Skeletal muscle tissue (tissue), 5 donors: Measurements from ENCODE around the gene MSRB2. TPM values are rescaled to one million over a fixed set of nuclear protein-coding genes. Genes with fewer than 3 reads are reported as not detected.
A peak's percentile ranks its signal among the peaks of the same experiment; 100 is the strongest.

Experiments
- H3K27ac ChIP-seq: one replicate; pipeline ENCODE4 v1.7.0; 2013; ENCODE audit warnings: mild to moderate bottlenecking, low read depth, low read length, inconsistent platforms
- H3K27me3 ChIP-seq, 3 donors: one replicate each; pipeline ENCODE4 v1.7.0; 2013; ENCODE audit warnings: low read length in 3 of 3; ENCODE audit not compliant: control insufficient read depth in 3 of 3, insufficient read depth in 3 of 3
- H3K36me3 ChIP-seq, 3 donors: one replicate each; pipeline ENCODE4 v1.7.0; 2013; ENCODE audit warnings: low read length in 3 of 3; ENCODE audit not compliant: control insufficient read depth in 3 of 3, insufficient read depth in 3 of 3
- H3K4me1 ChIP-seq, 3 donors: one replicate each; pipeline ENCODE4 v1.7.0; 2013; ENCODE audit warnings: low read length in 3 of 3, mild to moderate bottlenecking in 3 of 3; ENCODE audit not compliant: control insufficient read depth in 3 of 3, insufficient read depth in 3 of 3
- H3K4me3 ChIP-seq, 3 donors: one replicate each; pipeline ENCODE4 v1.7.0; 2013; ENCODE audit warnings: low read length in 3 of 3
- H3K9ac ChIP-seq, 3 donors: one replicate each; pipeline ENCODE4 v1.7.0; 2013; ENCODE audit warnings: low read length in 3 of 3, mild to moderate bottlenecking in 3 of 3, moderate library complexity in 2 of 3, low read depth in 1 of 3
- H3K9me3 ChIP-seq, 3 donors: one replicate each; pipeline ENCODE4 v1.7.0; 2013; ENCODE audit warnings: low read length in 3 of 3; ENCODE audit not compliant: control insufficient read depth in 3 of 3
- small RNA-seq: library from RNA; depleted of rRNA; stranded (forward); fragments of <200 nt; gene quantifications from one replicate; pipeline ENCODE3, GENCODE V24; 2014
- total RNA-seq: library from RNA; depleted of rRNA; stranded (reverse); fragments of >200 nt; gene quantifications from one replicate; pipeline ENCODE4 v1.2.3, GENCODE V29; 2014
- donor health status: Osteomylitis.

The MSRB2 gene
- total RNA-seq, 1 donor from 2014 or later: 15.7 TPM

DNA sequence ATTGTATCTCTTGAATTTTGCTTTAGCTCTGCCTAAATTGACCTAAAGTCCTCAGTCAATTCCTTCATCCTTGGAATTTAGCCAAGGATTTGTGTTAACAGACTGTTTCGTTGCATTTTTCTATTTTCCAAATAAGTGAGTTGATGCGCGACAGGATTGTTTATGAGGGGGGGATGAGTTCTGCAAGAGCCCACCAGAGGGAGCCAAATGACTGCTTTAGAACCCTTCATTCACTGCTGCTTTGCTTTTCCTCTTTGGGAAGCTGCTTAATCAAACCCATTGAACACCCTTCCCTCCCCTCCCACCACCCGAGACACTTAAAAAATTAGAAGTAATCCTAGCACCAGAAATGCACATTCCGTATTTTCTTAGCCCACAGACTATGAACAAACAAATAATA is 63.0 kb downstream of the MSRB2 start:
- H3K27me3 ChIP-seq: peaks cover 5 to 15% (median 7%) of the 10 kb centered on the region in 3 donors
- no peak overlapping the region for H3K9ac ChIP-seq
- H3K4me1 ChIP-seq: peaks cover 0 to 2% (median 0%) of the 10 kb centered on the region in 3 donors
- H3K27ac ChIP-seq: no peak overlapping the region
- H3K36me3 ChIP-seq: no peaks in the 10 kb centered on the region
- peak overlapping the region in 1 of 3 donors; percentile 17 for H3K4me3 ChIP-seq
- no peaks in the 10 kb centered on the region for H3K9me3 ChIP-seq

GRCh38 chr10:23171232-23171876 is 76.0 kb downstream of the MSRB2 start:
- Histone ChIP-seq H3K9me3 (peaks cover 0 to 2% (median 0%) of the 10 kb centered on the region in 3 donors), H3K27me3 (peaks cover 43 to 64% (median 56%) of the 10 kb centered on the region in 3 donors), H3K4me3 (no peak overlapping the region), H3K36me3 (no peaks in the 10 kb centered on the region), H3K4me1 (peaks cover 0 to 4% (median 4%) of the 10 kb centered on the region in 3 donors), H3K9ac (no peak overlapping the region), H3K27ac (no peak overlapping the region)

Small RNA genes within 50 kb of the gene (small RNA-seq; reads per million reads assigned to genes)
- gene RF00561: not detected

Other genes starting within 250 kb of the MSRB2 start
- gene ARMC3, start 167.5 kb upstream of the MSRB2 start, total RNA-seq: not detected
- not detected for gene PTF1A, start 96.7 kb downstream of the MSRB2 start, total RNA-seq
- gene C10orf67, start 249.2 kb downstream of the MSRB2 start, total RNA-seq: under 0.01 TPM